ENCODE measurements around the gene TNS1. TPM values are rescaled to one million over a fixed set of nuclear protein-coding genes. Genes with fewer than 3 reads are reported as not detected.

Gene TNS1
- total RNA-seq, 1 experiment from 2014 or later, result 3.4 TPM

DNA sequence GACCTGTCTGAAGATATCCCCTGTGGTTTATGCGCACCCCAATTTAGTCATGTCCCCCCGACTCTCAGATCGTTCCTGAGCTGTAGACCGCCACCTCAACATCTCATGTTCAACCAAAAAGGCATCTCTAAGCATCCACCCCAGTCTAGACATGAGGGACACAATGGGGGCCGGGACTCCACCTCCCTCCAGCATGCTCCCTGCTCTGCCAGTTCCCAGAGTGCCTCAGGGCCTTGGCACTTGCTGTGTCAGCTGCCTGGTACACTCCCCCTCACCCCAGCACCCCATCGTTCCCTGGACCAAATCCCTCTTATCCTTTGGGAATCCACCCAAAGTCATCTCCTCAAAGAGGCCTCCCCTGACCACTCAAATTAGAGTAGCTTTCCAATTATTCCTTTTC is 22.2 kb downstream of the TNS1 start:
- Histone ChIP-seq H3K27ac (ENCODE audit: insufficient read length, low read depth, low read length) (no peak overlapping the region), H3K56ac (ENCODE audit: insufficient read length, low read depth, low read length) (no peak overlapping the region), H4K8ac (replicated peaks; ENCODE audit: insufficient read length, low read depth, low read length) (no peak overlapping the region), H3K4me1 (ENCODE audit: insufficient read depth, low read length) (peaks cover 3% of the 10 kb centered on the region; the same call in 1 of the 2 replicates), H2AK5ac (ENCODE audit: insufficient read length, low read length) (no peak overlapping the region), H2AFZ (ENCODE audit: low read length) (no peak overlapping the region), H4K91ac (ENCODE audit: insufficient read length, low read depth, low read length) (no peak overlapping the region), H2BK15ac (ENCODE audit: low read depth, low read length) (no peak overlapping the region), H3K79me1 (ENCODE audit: insufficient read depth, low read depth, low read length, poor library complexity, severe bottlenecking) (no peaks in the 10 kb centered on the region), H3K23ac (ENCODE audit: insufficient read length, low read depth, low read length) (no peak overlapping the region), H2BK5ac (ENCODE audit: insufficient read length, low read length) (no peak overlapping the region), H4K5ac (ENCODE audit: insufficient read length, low read depth, low read length) (no peak overlapping the region), H2BK120ac (ENCODE audit: low read depth, low read length, poor library complexity, severe bottlenecking) (no peak overlapping the region), H3K4me2 (ENCODE audit: insufficient read depth, insufficient read length, low read length) (no peak overlapping the region), H4K20me1 (ENCODE audit: control insufficient read depth, insufficient read depth, insufficient read length) (no peaks in the 10 kb centered on the region), H3K4ac (ENCODE audit: low read depth, low read length) (no peak overlapping the region), H3K9me3 (ENCODE audit: control insufficient read depth, low read depth, low read length) (no peaks in the 10 kb centered on the region), H2BK12ac (ENCODE audit: insufficient read length, low read depth, low read length) (no peak overlapping the region), H3T11ph (ENCODE audit: low read length) (no peak overlapping the region), H3K79me2 (ENCODE audit: insufficient read depth, low read length) (no peaks in the 10 kb centered on the region), H3K9ac (ENCODE audit: extremely low read depth, insufficient read length, low read length) (no peak overlapping the region), H3K14ac (ENCODE audit: insufficient read depth, low read length) (no peak overlapping the region), H3K27me3 (ENCODE audit: insufficient read depth, low read length) (peaks cover 4% of the 10 kb centered on the region; the same call in 1 of the 2 replicates), H3K23me2 (ENCODE audit: insufficient read length, low read depth, low read length, poor library complexity, severe bottlenecking) (peaks cover 12% of the 10 kb centered on the region), H2BK20ac (ENCODE audit: low read depth, low read length, poor library complexity, severe bottlenecking) (no peak overlapping the region), H3K18ac (ENCODE audit: insufficient read length, low read depth, low read length) (no peak overlapping the region)
- no CpG with 5 or more reads among the region's 6 CpGs for WGBS (ENCODE audit: extremely low coverage, insufficient read length, low lambda C conversion rate)
- no peak for TF ChIP-seq CTCF (conservative IDR thresholded peaks at IDR 0.05)
- DNase-seq, result no peak
- H3K4me1 Mint-ChIP-seq, result peaks cover 8 to 20% of the 10 kb centered on the region in 2 experiments
- H3K4me3 Mint-ChIP-seq, result no peak overlapping the region
- peaks cover 17% of the 10 kb centered on the region for H3K27me3 Mint-ChIP-seq (ENCODE audit: low read depth)
- peaks cover 0 to 8% (median 0%) of the 10 kb centered on the region in 3 experiments; a peak in 4 of 7 replicates for H3K36me3 Mint-ChIP-seq (ENCODE audit: insufficient read depth in 1 of 3, low read depth in 3 of 3)
- H3K27ac Mint-ChIP-seq, result no peak overlapping the region
- no peaks in the 10 kb centered on the region for H3K9me3 Mint-ChIP-seq
